SIG-M5 treated with dmso at 0.1 percent for 504 hours (cell line): ENCODE results near the gene NADSYN1.

Experiments
- DNase-seq: peaks from one replicate; lab custom pipeline; 2025; ENCODE audit not compliant: unreplicated experiment; lab: John Stamatoyannopoulos, UW

NADSYN1 gene

DNA sequence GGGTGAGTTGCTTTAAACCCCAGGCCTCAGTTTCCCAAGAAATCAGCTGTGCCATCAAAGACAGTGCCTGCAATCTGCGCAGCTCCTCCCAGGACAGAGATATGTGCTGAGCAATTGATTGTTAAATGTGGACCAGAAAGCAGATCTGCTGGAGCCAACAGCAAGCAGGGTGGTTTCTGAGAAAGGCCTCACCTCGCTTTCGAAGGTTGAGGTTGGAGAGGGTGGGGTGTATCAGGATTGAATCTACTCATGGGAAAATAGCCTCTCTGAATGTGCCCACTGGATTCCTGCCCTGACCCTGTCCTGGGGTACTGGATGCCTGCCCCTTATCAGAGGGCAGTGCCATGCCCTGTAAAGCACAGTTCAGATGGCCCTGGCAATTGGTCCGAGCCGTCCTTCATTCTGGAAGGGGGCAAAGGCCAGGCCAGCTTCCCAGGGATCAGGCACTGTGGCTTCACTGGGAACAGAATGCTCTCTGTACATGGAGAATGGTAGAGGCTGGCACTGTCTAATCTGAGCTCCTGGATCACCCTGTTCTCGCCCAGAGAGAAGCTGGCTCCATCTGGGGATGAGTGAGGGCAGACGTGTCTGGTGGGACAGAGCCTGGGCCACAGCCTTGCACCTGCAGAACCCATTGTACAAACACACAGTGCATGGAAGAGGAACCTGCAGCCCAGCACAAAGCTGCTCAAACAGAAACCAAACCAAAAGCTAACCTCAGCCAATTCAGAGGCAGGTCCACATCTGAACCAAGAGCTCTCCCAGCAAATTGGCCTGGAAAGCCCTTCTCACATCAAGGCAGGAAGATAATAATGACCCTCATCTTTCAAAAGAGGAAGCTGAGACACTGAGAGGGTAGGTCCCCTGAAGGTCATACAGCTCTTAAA is 20.0 kb upstream of the NADSYN1 start:
- no peak for DNase-seq

DNA sequence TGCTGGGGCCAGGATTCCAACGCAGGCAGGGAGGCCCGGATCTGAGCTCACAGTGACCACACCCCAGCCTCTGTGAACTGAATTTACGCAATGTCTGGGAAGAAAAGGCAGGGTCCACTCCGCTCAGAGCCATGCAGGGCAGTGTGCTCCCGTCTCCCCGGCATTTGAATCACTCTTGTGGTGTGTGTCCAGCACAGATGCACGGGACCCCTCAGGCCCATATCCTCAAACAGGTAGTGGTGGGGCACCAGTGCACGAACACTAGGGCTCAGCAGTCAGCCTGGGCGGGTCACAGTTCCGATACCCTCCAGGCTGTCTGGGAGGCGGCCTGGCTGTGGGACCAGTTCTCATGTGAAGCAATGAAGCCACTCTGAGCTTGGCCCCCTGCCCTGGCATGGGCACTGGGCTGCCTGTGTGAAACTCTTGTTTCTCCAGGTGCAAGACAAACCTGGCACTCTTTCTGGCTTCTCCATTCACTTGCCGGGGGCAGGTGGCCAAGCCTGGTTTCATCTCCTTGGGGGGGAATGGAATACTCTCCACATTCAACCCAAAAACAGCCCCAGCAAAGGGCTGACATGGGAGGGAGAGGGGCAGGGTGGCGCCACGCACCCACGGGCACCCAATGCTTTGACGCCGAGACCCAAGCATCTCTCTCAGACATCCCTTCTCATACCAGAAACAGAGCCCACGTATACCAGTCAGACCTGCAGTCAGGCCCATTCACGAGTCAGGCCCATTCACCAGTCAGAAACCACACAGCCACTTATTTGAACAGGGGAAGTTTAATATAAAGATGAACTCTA is 19.2 kb upstream of the NADSYN1 start:
- DNase-seq = no peak

DNA sequence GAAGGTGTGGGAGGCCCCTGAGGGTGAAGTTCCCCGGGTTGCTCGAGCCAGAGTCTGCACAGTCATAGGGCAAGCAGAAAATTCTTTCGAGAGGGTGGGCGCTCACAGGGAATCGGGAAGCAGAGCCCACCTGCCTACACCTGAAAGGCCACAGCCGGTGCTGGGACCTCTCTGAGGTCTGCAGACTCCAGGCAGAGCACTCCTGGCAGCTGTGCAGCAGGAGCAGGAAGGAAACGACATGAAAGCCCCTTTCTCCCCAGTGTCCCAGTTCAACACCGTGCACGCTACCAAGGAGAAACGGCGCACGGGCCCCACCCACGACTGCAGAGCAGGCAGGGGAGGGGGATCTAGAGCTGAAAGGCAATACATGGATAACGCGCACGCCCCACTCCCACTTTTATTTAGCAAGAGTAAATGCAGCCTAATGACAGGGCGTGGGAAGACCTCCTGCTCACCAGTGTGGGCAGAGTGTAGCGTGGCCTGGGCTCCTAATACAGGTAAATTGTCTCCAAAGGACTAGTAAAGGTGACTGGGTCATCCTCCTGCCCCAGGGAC is 18.4 kb upstream of the NADSYN1 start:
- DNase-seq = no peak

DNA sequence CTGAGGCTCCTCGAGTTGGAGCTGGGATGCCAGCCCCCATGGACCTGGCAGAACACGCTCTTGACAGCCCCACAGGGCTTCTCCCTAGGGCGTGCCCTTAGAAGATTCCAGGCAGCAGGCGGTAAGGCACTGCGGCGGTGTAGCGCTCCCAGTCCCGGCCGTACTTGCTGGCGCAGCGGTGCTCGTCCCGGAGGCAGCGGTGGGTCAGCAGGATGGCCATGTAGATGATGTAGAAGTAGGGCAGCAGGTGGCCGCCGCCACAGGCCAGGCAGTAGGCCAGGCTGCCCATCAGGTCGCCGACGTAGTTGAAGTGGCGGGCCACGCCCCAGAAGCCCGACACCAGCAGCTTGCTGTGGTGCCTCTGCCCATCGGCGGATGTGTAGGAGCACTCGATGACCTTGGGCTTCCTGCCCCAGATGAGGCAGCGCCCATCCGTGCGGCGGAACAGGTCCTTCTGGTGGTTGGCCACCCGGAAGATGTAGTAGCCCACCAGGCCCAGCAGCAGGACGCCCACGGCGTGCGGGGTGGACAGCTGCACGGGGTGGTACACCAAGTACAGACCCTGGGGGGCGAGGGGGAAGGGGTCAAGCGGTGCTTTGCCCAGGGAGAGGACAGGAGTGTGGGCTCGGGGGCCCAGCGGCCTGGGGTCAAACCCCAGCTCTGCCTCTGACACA is 17.6 kb upstream of the NADSYN1 start:
- no peak for DNase-seq

DNA sequence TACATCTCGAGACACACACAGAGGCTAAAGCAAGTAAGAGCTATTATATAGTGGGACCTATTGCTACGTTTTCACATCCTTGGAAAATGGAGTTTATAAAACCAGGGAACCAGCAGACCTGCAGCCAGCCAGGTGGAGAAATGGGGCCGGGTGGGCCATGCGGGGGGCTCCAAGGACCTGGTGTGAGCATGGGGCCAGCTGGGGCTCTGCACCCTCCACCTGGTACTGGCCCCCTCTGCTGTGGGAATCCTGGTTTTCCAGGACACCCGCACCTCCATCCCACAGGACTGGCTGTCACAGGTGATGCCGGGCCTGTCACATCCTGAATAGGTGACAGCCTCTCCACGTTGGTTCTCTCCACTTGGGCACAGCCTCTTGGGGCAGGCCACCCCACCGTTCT is 16.1 kb upstream of the NADSYN1 start:
- DNase-seq = no peak

DNA sequence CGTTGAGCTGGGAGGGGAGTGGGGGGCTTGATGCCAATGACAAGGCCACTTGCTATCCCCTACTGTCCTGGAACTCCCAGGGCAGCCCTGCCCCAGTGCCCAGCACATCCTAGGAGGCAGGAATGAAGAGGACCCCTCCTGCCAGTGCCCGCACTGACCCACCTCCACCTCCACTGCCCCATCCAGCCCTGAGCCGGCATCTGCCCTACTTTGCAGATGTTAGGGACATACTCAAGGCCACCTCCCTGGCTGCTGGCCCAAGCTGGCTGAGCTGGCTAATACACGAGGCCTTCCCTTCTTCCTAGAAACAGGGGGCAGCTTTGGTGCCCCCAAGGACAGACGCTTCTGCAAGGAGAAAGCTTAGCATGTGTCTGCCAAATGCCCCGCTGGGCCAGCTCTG is 15.6 kb upstream of the NADSYN1 start:
- DNase-seq = no peak

DNA sequence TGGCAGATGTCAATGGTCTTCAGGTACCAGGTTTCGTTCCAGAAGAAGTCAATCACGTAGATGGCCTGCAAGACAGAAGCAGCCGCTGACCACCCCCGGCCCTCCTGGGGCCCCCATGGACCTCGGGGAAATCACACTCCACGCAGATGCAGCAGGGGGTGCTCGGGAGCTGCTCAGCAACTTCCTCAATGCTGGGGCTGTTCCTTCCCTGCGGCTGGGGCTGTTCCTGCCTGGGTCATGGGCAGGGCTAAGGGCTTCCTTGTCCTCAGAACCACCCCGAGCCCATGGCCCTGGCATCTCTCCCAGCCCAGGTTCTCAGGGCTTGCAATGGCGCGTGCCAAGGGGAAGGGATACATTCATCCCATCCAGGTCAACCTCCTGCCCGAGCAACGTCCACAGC is 15.1 kb upstream of the NADSYN1 start:
- DNase-seq = no peak

DNA sequence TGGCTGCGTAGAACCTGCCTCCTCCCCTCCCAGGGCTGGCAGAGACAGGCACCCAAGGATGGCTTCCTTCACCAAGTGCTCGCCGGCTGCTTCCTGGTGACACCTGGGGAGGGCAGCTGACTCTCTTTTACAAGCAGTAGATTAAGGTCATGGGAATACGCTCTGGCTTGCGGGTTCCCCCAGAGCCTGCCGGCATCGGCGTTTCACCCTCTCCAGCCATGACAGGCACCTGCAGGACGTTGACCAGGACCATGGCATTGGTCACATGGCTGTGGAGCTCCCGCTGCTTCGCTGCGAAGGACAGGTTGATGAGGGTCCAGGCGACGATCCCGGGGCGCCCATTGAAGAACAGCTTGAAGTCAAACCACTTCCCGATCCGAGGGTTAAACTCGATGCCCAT is 14.4 kb upstream of the NADSYN1 start:
- no peak for DNase-seq

DNA sequence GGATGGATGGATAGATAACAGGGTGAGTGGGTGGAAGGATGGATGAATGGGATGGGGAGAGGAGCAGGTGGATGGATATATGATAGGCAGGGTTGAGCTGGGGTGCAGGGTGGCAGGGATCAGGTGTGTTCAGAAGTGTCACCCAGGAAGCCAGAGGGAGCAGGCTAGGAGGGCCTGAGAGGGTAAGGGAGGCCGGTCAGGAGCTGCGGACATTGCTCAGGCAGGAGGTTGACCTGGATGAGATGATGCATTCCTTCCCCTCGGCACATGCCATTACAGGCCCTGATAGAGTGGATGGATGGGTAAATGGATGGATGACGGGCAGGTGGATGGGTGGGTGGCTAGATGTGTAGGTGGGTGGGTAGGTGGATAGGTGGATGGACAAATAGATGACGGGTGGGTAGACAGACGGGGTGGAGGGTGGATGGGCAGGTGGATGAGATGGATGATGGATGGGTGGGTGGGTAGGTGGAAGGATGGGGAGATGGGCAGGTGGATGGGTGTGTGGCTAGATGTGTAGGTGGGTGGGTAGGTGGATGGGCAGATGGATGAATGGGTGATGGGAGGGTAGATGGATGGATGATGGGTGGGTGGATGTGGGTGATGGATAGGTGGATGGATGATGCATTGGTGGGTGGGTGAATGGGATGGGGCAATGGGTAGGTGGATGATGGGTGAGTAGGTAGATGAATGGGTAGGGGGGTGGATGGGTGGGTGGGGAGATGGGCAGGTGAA is 12.8 kb upstream of the NADSYN1 start:
- DNase-seq = no peak

DNA sequence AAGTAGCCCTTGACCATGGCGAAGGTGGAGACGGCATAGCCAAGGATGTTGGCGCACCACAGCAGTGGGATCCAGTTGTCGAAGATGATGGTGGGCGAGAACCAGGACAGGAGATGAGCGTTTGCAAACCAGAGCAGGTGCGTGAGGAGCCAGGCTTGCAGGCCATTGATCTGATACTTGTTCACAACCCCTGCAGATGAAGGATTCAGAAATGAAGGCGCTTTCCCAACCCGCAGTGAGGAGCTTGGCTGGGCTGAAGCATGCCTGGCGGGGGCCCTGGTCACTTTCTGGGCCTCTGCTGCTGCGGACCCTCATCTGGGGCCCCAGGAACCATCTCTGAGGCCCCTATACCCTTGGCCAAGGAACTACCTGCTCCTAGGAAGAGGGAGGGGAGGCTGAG is 11.8 kb upstream of the NADSYN1 start:
- no peak for DNase-seq

DNA sequence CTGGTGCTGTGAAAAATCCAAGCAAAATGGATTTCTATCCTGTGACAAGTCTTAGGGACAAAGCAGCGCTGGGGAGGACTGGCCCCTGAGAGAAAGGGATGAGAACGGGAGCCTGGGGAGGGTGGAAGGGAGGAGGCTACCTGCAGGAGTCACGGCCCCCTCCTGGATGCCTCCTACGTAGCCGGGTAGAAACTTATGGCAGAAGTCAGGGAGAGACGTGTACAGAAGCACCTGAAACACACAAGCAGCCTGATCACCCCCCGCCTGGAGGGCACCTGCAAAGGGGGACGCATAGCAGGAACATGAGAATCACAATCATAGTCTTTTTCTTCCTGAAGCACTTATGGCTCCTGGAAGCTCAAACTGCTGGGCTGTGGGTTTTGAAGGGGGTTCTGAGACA is 10.9 kb upstream of the NADSYN1 start:
- no peak for DNase-seq

DNA sequence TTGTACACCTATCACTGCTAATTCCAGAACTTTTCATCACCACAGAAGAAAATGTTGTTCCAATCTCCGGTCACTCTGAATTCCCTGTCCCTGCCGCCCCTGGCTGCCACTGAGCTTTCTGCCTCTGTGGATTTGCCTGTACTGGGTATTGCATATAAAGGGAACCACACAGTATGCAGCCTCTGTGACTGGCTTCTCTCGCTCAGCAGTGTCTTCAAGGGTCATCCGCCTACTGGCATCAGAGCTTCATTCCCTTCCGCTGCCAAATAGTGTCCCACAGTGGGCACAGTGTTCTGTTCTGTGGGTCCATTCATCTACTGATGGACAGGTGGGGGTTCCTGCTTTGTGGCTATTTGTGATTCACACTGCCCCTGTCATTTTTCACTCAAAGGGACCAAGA is 10.1 kb upstream of the NADSYN1 start:
- no peak for DNase-seq

DNA sequence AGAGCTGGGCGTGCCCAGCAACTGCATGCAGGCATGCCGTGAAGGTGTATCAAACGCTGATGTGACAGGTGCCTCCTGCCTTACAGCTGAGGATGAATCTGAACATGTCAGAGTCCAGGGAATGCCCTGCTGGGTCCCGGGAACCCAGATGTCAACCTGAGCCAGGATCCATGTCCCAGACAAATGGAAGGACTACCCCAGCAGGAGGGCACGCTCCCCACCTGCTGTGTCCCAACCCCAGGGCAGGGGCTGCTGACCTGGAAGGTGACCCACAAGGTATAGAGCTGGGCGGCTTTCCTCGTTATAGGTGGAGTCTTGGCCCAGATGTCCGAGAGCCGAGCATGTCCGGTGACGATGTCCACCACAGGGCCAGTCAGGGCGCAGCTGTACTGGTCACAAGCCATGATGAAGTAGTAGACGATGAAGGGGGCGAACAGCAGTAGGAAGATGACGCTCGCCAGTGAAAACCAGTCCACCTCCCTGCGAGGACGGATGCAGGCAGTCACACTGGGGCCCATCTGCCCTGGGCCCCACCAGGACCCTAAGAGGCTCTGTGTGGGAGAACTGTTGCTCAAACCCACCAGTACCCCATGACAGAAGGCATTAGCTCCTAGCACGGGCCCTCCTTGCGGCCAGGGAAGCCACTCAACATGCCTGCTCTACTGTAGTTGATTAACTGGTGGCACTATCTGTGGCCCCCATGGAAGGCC is 9.1 kb upstream of the NADSYN1 start:
- no peak for DNase-seq

DNA sequence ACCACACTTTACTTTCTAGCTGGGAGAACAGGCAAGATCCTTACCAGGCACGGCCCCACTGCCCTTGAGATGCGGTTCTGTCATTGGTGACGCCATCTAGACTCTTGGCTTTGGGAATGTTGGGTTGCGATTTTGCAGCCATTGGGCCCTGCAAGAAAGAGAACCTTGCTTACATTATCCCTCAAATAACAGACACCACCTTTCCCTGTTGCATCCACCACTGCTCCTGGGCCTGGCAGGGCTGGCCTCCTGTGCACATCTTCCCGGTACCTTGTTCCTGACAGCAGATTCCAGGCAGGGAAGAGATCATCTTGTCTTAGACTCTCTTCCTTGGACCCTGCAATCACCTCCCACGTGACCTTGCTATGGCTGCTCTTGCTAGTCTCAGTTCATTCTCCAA is 8.2 kb upstream of the NADSYN1 start:
- DNase-seq = no peak

DNA sequence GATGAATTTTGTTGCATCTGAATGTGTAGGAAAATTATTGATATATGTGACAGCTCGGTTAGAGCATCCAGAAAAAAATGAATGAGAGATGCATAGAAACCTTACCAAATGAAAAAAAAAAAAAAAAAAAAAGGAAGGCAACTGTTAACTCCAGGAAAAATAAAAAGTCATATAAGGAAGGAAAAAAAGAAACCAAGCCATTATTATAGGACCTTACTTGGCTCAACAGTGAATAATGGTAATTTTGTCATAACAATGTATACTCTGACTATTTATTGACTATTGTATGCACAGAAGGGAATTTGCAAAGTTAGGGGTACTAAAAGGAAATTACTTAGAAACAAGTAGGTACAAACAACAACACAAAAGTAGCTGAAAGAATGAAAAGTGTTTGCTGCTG is 6.9 kb upstream of the NADSYN1 start:
- DNase-seq = no peak

DNA sequence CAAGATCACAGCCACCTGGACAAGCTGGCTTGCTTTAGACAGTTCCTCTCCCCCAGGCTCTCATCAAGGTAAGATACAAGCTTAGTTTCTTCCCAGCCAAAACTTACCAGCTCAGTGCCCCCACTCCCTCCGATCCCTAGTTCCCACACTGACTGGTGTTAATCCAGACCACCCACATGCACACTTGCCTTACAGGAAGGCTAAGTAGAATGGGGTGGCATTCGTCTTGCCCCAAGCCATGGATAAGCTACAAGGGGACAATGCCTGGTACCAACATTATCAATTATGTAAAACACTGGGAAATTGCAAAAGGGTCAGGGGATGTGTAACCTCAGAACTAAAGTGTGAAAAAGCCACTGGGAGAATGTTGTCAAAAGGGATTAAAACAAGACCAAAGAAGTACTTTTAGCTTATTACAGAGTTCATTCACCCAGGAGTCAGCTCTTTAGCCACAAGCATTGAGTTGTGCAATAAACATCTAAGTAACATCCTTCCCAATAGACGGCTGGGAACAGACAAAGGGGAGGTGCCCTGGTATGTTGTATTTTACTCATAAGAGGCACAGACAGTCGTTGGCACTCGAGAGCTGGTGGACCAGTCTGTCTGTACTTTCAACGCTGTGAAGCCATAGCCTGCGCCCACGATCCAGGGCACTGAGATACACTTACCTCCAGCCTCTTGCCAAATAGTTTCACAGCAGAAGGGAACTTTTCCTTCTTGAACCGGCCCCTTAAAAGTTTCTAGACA is 5.9 kb upstream of the NADSYN1 start:
- DNase-seq = peak; percentile 91

DNA sequence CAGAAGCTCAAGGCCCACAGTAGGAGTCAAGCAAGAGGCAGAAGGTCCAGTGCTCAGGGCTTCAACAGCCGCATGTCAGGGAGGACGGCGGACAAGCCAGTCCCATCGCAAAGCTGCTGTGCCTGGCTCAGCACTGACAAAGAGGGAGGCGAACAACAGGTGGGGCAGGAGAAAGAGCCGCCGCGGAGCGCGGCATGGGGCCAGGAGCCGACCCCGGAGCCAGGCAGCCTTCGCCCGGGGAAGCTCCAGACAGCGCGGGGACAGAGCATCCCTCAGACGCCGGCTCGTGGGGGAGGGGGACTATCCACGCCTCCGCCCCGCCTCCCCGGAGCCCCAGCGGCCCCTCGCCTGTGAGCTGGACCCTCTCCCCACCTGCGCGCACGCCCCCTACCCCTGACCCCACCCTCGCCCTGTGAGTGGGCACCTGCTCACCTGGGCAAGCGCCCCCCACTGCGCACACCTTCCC is 5.2 kb upstream of the NADSYN1 start:
- no peak for DNase-seq

DNA sequence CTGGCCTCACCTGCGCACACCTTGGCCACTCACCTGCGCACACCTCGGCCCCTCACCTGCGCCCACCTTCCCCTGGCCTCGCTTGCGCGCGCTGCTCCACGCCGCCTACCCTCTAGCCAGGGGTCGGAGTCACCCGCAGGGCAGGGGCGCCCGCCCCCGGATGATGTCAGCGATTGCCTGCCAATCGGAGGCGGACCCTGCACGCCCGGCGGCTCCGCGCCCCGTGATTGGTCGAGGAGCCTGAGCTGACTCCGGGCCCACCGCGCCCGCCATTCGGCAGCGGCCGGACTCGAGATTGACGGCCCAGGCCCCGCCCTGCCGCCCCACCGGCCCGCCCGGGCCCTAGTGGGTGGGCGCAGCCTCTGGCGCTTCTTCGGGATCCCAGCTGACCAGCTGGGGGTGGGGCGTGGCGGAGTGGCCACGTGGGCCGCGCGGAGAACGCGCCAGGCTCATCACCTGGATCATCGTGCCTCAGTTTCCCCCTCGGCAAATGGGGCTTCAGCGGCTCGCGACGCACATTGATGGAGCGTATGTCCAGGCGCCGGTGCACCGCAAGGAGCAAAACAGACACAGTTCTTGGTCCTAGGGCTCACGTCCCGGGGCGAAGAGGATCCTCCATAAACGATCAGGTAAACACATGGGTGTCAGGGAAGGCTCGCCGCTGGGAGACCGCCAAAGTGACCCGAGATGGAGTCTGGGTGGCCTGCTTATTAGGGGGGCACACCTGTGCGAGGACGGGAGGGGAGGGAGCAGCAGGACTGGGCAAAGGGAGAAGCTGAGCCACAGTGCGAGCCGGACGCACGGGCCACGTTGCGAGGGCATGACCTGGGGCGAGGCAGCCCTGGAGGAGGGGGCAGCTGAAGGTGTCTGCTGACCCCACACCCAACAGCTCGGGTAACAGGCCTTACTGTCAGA is 4.5 kb upstream of the NADSYN1 start, which contains the start of gene DHCR7:
Gene DHCR7 (minus strand): TSS at position 137 of the 915 bp plus-strand sequence. CDS start 3,441 bp downstream, outside the sequence.
- DNase-seq = peak; percentile 83
